ENCODE measurements around the gene PLAAT2. TPM values are rescaled to one million over a fixed set of nuclear protein-coding genes. Genes with fewer than 3 reads are reported as not detected.

Gene PLAAT2
- total and polyA plus RNA-seq, 3 donors from 2014 or later: 0.43 to 1.2 (median 0.66) TPM

- TF ChIP-seq, protein P1, sequence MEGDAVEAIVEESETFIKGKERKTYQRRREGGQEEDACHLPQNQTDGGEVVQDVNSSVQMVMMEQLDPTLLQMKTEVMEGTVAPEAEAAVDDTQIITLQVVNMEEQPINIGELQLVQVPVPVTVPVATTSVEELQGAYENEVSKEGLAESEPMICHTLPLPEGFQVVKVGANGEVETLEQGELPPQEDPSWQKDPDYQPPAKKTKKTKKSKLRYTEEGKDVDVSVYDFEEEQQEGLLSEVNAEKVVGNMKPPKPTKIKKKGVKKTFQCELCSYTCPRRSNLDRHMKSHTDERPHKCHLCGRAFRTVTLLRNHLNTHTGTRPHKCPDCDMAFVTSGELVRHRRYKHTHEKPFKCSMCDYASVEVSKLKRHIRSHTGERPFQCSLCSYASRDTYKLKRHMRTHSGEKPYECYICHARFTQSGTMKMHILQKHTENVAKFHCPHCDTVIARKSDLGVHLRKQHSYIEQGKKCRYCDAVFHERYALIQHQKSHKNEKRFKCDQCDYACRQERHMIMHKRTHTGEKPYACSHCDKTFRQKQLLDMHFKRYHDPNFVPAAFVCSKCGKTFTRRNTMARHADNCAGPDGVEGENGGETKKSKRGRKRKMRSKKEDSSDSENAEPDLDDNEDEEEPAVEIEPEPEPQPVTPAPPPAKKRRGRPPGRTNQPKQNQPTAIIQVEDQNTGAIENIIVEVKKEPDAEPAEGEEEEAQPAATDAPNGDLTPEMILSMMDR (IDR thresholded peaks at IDR 0.05): no peak
- no peak for TF ChIP-seq POLR2A (IDR thresholded peaks at IDR 0.05)
- intact Hi-C loops (cut with DNase I; ENCODE audit: low total_unique reads): no loop called here
- Histone ChIP-seq H3K4me1 (peaks cover 22% of the 10 kb centered on the region), H3K36me3 (ENCODE audit: low read depth, missing control alignments) (no peaks in the 10 kb centered on the region), H3K4me3 (peak within 1 kb of the TSS; percentile 34 to 40), H3K9me3 (no peaks in the 10 kb centered on the region), H3K27me3 (no peaks in the 10 kb centered on the region), H3K27ac (peak within 1 kb of the TSS; percentile 63 to 75)
- 38% methylated on average over 6 to 10 of the region's 10 CpGs for WGBS, 2 donors
- peak; percentile 61 for DNase-seq
Measured at GRCh38 chr11:63536669-63537292, 26.4 kb downstream of the PLAAT2 start, which contains the start of gene PLAAT4. TSS of gene PLAAT4 (plus strand) at chr11:63536808. CDS start at chr11:63536869, 61 bp downstream.

DNA sequence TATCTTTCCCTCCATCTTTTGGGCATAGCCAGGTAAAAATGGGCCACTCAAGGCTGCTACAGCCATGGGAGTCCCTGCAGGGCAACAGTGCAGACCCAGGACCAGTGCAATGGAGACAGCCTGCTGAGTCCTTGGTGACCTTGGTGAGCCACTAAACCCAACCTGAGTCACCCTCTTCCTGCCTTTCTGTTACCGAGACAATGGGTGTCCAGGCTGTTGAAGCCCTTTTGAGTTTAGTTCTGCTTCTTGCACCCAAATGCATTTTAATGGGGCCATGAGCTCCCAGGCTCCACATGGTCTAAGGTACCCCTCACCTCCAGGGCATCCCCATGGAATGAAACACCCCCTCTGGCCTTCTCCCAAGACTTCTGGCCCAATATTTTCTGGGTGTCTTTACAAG is 27.4 kb downstream of the PLAAT2 start:
- Histone ChIP-seq H3K4me1 (peaks cover 22% of the 10 kb centered on the region), H3K4me3 (no peak overlapping the region), H3K9me3 (no peaks in the 10 kb centered on the region), H3K27ac (peak overlapping the region in 1 of 2 donors; percentile 63), H3K27me3 (no peaks in the 10 kb centered on the region), H3K36me3 (ENCODE audit: low read depth, missing control alignments) (no peaks in the 10 kb centered on the region)
- intact Hi-C loops (cut with DNase I; ENCODE audit: low total_unique reads): no loop called here
- DNase-seq: no peak
- TF ChIP-seq POLR2A (IDR thresholded peaks at IDR 0.05): no peak
- TF ChIP-seq, protein P1 (IDR thresholded peaks at IDR 0.05): no peak
- 67 to 79% methylated on average over 1 of the region's 1 CpG for WGBS, 2 donors

- intact Hi-C loops (cut with DNase I; ENCODE audit: low total_unique reads): no loop called here
- Histone ChIP-seq H3K4me1 (peaks cover 22% of the 10 kb centered on the region), H3K4me3 (no peak overlapping the region), H3K36me3 (ENCODE audit: low read depth, missing control alignments) (no peaks in the 10 kb centered on the region), H3K27ac (no peak overlapping the region), H3K9me3 (no peaks in the 10 kb centered on the region), H3K27me3 (no peaks in the 10 kb centered on the region)
- TF ChIP-seq, protein P1 (IDR thresholded peaks at IDR 0.05): no peak
- TF ChIP-seq POLR2A (IDR thresholded peaks at IDR 0.05): no peak
- no peak for DNase-seq
- WGBS, 2 donors: 92 to 93% methylated on average over 5 of the region's 5 CpGs
Measured at GRCh38 chr11:63534895-63535461, 28.2 kb downstream of the PLAAT2 start.

- H3K4me1 ChIP-seq: peaks cover 22% of the 10 kb centered on the region
- H3K9me3 ChIP-seq: no peaks in the 10 kb centered on the region
- no peaks in the 10 kb centered on the region for H3K36me3 ChIP-seq (ENCODE audit: low read depth, missing control alignments)
- no peak for DNase-seq
- no peak overlapping the region for H3K27ac ChIP-seq
- 85 to 92% methylated on average over 3 of the region's 3 CpGs for WGBS, 2 donors
- H3K27me3 ChIP-seq: no peaks in the 10 kb centered on the region
- intact Hi-C loops (cut with DNase I; ENCODE audit: low total_unique reads): no loop called here
- no peak for TF ChIP-seq POLR2A (IDR thresholded peaks at IDR 0.05)
- TF ChIP-seq, protein P1 (IDR thresholded peaks at IDR 0.05): no peak
- no peak overlapping the region for H3K4me3 ChIP-seq
Measured at GRCh38 chr11:63534076-63534475, 29.1 kb downstream of the PLAAT2 start.
